ENCODE data around the gene USP30.
"Not testable (repeated sequence)": the region's sequence is repeated elsewhere in the genome, so short reads cannot be mapped to it uniquely, and the experiment has no call there.

USP30 gene

DNA sequence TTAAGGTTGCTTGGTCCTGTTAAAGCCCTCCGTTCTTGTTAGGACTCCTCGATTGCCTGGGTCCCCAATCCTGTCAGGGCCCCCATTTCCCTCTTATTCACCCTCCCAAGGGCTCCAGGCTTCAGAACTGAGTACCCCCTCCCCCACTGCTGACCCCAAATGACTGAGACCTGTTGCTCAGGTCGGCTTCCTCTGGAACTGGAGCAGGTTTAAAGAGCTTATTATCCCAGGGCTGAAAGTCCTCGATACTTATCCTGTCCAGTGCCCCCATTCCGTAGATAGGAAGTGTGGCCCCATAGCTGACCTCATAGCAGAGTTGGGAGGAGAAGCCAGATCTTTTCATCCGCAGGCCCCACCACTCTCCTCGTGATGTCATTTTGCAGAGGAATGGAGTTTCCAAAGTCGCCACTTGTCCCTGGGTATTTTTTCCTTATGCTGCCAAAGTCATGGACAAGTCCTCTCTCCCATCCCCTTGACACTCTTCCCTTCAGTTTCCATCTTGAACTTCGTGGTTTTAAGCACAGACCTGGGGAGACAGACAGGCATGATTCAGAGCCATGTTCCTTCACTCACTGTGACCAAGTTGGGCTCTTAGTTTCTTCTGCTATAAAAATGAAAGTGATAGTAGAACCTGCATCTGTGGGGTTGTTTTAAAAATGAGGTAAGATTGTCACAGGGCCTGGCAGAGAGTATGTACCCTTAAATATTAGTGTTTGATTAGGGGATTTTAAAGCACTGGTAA, 1.2 kb downstream of the USP30 start:
- peak in 1 of 2 experiments; percentile 17 for DNase-seq

DNA sequence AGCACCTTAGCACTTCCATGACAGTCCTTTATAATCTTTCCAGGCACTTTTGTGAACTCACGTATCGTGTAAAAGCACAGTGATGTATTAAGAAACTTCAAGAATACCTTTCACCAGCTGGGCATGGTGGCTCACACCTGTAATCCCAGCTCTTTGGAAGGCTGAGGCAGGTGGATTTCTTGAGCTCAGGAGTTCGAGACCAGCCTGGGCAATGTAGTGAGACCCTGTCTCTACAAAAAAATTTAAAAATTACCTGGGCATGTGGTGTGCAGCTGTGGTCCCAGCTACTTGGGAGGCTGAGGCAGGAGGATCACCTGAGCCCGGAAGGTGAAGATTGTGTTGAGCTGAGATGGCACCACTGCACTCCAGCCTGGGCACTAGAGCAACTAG, 1.7 kb downstream of the USP30 start:
- DNase-seq, result not testable (repeated sequence)

DNA sequence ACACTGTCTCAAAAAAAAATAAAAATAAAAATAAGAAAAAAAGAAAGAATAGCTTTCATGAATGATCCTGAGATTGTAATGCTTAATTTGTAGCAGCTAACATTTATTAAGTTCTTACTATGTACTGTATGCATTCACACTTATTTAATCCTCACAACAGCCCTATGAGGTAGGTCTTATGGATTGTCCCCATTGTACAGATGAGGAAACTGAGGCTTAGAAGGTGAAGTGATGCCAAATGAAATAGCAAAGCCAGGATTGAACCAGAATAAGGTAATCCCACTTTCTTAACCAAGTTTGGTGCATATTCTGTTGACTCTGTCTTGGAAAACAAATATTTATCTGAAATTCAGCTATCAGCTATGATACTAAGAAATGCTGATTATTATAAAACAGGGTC, 2.1 kb downstream of the USP30 start:
- DNase-seq, result no peak

DNA sequence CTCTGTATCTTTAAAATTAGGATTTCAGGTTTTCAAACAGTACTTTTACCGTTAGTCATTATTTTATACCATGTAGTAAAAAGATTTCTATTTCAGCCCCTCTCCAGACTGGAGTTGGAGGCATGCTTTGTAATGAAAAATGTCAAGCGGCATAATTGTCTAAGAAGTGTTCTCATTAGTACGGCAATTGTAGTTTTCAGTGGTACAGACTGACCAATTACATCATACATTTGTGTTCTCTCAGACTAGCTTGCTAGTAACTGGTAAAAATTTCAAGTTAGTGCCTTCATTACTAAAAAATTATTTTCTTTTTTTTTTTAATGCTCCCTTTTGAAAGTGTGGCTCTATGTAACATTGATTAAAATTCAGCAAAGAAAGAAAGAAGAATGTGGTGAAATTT, 4.5 kb downstream of the USP30 start:
- no peak for DNase-seq

DNA sequence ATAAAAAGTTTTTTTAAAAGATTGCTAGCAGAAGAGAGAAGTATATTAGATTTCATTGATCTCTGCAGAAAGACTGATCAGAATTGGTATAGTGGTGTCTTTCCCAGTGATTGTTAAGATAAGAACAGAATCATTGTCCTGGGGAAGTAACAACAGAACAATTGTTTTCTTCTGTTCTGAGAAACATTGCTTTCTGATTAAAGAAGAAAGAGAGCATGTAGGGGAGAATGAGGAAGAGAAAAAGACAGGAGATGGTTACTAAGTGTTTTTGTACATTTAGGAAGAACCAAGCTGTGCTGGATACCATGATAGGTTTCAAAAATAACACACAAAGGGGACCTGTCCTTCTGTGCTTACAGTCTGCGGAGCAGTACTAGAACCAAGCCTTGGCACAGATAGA, 5.0 kb downstream of the USP30 start:
- no peak for DNase-seq

DNA sequence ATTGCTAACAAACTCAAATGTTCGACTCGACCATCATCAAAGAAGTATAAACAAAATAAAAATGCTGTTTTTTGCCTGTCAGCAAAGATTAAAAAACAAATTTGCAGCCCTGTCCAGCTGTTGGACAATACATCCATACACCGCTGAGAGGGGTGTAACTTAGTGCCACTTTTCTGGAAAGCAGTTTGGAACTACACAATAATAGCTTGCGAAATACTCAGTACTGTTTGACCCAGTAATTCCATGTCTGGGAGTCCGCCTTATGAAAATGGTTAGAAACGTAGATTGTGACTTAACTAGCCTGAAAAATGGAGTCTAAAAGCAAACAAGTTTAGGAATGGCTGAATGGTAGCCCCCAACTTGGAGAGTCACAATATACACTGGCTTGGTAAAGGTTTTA, 6.4 kb downstream of the USP30 start:
- no peak for DNase-seq

DNA sequence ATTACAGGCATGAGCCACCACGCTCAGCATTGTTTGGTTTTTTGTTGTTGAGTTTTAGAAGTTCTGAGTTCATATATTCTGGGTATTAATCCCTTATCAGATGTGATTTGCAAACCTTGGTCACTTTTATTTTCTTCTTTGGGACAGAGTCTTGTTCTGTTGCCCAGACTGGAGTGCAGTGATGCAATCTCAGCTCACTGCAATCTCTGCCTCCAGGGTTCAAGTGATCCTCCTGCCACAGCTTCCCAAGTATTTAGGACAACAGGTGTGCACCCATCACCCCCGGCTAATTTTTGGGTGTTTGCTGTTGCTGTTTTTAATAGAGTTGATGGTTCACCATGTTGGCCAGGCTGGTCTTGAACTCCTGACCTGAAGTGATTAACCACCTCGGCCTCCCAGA, 11.8 kb downstream of the USP30 start:
- no peak for DNase-seq

DNA sequence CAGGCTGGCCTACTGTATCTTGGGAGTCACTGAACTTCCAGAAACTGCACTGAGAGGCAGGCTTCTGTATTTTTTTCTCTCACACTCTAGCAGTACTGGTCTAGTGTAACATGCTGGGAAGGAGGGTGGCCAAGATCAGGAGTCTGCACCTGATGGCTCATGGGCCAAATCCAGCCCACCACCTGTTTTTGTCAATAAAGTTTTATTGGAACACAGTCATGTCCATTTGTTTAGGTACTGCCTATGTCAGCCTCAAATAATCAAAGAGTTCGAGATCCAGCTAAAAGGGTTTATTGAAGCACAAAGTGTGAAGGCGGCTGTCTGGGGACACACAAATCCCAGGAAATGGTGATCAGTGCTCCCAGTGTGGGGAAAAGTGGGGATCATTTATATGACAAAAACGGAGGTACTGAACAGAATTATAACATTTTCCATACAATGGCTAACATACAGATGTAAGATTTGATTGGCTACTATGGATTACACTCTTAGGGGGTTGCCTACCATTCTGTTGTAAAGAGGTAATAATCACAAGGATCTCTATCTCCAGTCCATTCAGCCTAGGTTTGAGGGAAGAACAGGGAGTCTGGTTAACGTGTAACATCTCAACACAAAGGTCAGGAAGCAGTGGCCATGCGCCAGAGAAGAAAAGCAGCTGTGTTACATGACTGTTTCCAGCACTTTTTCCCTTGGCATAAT, 12.9 kb downstream of the USP30 start:
- DNase-seq, result no peak

DNA sequence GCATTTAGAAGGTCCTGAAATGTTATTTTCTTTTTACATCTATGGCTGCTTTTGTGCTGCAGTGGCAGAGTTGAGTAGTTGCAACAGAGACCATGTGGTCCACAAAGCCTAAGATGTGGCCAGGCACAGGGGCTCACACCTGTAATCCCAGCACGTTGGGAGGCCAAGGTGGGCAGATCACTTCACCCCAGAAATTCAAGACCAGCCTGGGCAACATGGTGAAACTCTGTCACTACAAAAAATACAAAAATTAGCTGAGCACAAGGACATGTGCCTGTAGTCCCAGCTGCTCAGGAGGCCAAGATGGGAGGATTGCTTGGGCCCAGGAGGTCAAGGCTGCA, 13.4 kb downstream of the USP30 start:
- no peak for DNase-seq

DNA sequence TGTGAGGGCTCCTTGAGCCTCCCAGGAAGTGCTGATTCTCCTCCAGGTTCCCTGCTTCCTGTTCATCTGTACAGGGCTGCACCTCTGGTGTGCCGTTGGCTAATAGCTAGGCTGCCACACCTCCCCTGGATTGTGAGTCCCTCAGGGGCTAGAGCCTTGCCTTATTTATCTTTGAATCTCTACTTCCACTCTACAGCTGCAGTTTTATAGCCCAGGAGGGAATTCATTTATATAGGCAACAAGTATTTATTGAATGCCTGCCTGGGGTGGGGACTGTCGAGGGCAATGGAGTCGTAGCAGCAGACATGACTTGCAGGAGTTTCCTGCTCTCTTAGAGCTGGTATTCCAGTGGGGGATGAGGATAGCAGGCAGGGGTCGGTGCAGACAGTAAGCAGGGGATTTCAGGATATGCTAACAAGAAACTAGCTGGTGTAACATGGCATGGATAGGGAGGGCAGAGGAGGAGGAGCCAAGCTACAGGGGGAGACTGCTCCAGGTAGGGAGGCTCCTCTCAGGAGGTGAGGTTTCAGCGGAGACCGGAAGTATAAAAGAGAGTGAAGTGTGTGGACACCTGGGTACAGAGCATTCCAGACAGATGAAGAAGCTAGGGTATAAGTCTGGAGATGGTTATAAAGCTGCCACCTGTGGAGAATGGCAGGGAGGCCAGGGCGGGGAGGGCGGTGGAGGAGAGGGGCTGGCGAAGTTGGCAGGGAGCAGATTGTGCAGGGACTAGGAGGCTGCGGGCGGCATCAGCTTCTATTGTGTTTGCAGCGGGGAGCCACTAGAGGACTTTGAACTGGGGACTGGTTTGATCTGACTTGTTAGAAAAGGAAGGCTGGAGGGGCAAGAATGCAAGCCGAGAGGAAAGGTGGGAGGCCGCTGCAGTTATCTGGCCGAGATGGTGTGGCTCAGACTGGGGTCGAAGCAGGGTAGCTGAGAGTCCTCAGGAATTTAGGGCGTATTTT, 17.2 kb downstream of the USP30 start:
- no peak for DNase-seq

DNA sequence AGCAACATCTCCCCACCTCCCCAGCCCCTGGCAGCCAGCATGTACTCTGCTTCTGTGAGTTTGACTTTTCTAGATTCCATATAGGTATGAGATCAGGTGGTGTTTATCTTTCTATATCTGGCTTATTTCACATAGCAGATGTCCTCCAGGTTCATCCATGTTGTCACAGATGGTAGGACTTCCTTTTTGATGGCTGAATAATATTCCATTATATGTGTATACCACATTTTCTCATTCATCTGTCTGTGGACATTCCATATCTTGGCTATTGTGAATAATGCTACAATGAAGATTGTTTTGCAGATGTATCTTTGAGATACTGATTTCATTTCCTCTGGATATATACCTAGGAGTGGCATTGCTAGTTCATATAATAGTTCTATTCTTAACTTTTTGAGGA, 22.5 kb downstream of the USP30 start:
- no peak for DNase-seq

DNA sequence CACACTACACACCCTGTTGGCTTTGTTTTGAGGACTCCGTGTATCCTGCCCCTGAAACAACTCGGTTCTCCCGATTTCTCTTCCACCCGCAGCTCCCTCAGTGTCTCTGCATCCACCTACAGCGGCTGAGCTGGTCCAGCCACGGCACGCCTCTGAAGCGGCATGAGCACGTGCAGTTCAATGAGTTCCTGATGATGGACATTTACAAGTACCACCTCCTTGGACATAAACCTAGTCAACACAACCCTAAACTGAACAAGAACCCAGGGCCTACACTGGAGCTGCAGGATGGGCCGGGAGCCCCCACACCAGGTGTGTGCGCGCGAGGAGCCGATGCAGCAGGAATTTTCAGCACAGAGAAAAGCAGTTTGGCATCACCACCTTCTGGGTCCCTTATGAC, 30.4 kb downstream of the USP30 start:
- no peak for DNase-seq

DNA sequence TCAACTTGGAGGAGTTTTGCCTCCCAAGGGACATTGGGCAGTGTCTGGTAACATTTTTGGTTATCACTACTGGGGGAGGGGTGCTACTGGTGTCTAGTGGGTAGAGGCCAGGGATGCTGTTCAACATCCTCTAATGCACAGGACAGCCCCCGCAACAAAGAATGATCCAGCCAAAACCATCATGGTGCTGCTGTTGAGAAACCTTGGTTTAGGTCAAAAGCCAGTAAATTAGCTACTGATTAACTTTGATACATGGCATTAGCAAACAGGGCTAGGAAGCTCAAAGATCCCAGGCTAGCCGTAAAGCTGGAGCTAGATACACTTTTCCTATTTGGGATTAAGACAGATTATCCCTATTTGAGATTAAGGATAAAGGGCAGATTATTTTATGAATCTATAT, 32.0 kb downstream of the USP30 start:
- no peak for DNase-seq

DNA sequence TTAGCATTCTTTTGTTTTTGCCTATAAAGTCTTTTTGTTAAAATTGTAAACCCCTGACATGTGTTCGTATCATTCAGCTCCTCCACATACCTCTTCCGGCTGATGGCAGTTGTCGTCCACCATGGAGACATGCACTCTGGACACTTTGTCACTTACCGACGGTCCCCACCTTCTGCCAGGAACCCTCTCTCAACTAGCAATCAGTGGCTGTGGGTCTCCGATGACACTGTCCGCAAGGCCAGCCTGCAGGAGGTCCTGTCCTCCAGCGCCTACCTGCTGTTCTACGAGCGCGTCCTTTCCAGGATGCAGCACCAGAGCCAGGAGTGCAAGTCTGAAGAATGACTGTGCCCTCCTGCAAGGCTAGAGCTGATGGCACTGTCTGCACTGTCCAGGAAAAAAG, 33.2 kb downstream of the USP30 start:
- DNase-seq, result no peak

DNA sequence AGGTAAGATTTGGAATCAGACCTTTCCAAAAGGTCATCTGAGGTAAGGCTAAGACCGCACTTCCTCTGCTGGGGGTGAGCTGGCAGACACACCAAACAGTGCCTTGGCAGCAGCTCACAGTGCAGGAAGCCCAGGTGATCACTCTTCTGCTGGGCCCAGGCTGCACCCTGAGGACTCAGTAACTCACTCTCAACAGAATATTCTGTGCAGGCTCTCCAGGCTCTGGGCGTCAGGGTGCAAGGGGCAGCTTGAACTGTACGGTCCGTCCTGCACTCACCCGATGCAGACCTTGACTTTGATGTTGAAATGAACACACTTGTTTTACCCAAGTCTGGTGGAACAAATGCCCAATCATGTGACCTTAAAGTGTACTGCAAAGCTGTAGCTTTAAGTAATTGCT, 34.9 kb downstream of the USP30 start:
- DNase-seq, result no peak

DNA sequence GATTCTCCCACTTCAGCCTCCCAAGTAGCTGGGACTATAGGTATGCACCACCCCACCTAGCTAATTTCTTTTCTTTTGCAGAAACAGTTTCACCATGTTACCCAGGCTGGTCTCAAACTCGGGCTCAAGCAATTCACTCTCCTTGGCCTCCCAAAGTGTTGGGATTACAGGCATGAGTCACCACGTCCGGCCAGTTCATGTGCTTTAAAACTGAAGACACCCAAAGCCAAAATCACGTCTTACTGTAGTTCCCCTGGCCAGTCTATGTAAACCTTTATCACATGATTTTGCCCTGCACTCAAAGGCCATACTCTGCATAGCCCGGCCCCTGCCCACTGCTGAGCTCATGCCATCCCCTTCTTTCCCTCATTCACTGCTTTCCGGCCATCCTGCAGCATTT, 36.4 kb downstream of the USP30 start:
- no peak for DNase-seq

DNA sequence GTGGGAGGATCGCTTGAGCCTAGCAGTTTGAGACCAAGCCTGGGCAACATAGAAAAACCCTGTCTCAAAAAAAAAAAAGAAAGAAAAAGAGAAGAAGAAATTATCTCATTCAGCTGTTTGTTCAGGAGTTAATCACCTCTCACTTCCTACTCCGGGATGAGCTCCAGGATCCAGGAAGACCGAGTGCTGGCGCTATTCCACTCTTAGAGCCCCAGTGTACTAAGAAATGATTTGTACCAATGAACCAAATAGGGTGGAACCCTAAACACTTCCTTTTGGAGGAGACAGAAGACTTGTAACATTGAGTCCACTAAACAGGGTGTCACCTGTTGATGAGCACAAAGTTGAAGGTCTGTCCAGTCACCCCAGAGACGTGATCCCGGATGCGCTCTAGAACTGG, 37.3 kb downstream of the USP30 start:
- no peak for DNase-seq

DNA sequence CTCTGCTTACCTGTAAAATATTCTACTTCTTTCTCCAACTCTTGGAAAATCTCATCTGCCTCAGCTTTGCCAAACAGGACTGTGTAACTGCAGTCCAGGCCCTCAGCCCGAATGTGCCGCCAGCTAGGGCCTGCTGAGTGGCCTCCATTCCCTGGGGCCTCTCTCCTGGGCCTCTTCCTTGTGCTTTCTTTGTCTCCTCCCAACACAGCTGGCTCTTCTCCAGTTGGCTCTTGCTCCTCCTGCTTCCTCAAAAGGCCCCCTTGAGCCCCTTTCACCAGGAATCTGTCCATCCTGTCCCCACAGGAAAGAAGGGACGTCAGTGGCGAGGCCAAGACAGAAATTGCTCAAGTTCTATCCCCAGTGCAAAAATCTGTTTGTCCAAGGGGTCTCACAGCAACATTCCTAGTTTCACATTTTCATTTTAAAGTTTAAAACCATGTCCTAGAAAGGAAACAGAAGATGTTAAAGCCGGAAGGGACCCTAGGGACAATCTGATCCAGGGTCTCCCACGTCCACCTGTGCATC, 40.2 kb downstream of the USP30 start:
- peak; percentile 53 to 65 for DNase-seq

DNA sequence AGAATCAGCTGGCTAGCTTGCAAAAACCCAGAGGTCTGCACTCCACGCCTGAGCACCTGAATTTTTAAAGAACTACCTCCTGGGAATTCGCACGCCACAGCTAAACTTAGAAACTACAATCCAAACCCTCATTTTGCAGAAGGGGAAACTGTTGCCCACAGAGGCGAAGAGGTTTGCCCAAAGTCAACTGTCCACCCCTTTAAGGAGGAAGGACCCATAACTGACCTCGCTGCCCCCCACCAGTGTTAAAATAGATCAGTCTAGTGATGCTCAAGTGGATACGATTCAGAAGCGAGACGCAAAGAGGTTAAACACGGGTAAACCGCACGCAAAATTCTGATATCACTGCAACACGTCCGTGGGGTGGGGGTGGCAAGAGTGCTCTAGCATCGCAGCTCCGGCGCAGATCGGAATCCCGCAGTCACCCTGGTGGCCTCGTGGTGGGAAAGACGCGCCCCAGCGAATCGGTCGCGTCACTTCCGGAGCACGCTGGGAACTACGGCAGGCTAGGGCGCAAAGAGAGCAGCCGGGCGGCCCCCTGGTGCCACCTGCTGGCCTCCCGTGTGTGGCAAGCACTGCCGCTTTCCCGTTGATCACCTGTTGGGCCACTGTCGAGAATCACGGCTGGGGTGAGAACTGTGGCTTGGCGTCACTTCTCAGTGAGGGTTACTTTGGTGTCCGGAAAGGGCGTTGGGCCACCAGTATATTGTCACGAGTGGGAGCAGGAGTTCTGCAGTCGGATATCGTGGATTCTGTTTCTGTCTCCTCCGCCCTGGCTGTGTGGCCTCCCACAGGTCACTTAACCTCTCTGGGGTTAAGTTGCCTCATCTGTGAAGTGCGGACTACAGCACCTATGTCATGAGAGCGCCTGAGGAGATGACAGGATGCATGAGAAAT, 40.9 kb downstream of the USP30 start, which contains the start of gene ALKBH2:
Gene ALKBH2, minus strand, starts transcription at position 451 of the 897 bp plus-strand sequence. CDS start 686 bp downstream, outside the sequence.
- peak; percentile 88 to 93 for DNase-seq

DNA sequence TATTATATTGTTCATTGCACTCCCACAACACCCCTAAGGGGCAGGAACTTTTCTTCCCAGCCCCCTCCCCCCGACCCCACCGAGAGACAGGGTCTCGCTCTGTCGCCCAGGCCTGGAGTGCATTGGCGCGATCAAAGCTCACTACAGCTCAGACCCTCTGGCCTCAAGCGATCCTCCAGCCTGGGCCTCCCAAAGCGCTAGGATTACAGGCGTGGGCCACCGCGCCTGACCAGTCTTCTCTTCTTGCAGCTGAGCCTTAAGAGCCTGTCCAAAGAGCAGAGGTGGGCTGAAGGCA, 44.7 kb downstream of the USP30 start:
- no peak for DNase-seq

DNA sequence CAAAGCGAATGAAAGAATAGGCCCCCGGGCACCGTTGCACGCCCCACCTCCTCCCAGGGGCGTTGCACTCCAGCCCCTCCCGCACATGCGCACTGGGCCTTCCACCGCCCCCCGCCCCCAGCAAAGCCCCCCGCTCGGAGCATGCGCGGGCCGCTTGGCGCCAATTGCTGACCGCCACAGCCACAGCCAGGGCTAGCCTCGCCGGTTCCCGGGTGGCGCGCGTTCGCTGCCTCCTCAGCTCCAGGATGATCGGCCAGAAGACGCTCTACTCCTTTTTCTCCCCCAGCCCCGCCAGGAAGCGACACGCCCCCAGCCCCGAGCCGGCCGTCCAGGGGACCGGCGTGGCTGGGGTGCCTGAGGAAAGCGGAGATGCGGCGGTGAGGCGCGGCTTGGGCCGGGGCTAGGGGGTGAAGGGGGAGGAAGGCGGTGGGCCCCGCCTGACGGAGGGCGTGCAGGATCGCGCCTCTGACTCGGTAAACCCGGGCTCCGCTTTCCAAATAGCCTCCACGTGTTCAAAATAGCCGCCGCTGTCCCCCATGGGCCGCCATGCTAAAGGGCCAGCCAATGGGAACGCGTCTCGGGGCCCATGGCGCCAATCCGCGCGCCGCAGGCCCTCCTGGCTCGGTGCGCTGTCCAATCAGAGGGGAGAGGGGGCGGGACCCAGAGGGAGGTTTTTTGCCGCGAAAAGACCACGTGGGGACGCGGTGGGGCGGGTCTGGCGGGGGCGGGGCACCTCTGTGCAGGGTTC, 45.2 kb downstream of the USP30 start, which contains the start of gene UNG:
Gene UNG, plus strand, starts transcription at position 163 of the 748 bp plus-strand sequence. Its CDS starts 83 bp downstream, at position 246.
- peak; percentile 92 to 93 for DNase-seq
